Erythroblast (primary cell): Measurements from ENCODE around the gene HEATR5A.

Source experiments
- GATA1 ChIP-seq: IDR thresholded peaks from 2 replicates; pipeline ENCODE4 v1.6.1; 2011; ENCODE audit warnings: low read depth, mild to moderate bottlenecking, control low read depth, low read length, moderate library complexity
- POLR2A ChIP-seq: IDR thresholded peaks from 2 replicates; pipeline ENCODE4 v1.6.1; 2011; ENCODE audit warnings: mild to moderate bottlenecking, low read length

DNA sequence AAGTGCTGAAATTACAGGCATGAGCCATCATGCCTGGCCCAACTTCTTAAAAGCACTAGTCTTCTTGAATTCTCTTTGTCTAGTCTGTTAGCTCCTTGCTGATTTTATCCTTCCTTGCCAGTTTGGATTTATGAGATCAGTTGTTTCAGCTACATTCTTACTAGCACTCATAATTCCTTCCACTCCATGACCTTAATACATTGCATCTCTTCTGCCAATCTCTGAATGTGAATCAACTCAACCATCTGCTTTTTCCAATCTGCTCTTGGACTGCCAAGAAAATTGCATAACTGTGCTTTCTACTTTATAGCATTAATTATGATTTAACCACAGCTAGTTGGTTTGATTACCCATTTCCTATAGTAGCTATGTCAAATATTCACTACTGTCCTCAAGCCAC is 14.9 kb upstream of the HEATR5A start:
- TF ChIP-seq POLR2A (no peak), GATA1 (no peak)
